HPDE6-E6E7 (cell line): ENCODE data around the gene SEMA3G.

Source experiments
- DNase-seq: peaks from one replicate; pipeline ENCODE4 v3.0.0; 2011; ENCODE audit warnings: missing footprints; ENCODE audit errors: extremely low spot score

The SEMA3G gene

GRCh38 chr3:52395503-52395865 is 49.4 kb downstream of the SEMA3G start:
- DNase-seq, result no peak

GRCh38 chr3:52394751-52395502 is 50.0 kb downstream of the SEMA3G start:
- DNase-seq, result no peak

GRCh38 chr3:52393959-52394670 is 50.8 kb downstream of the SEMA3G start:
- DNase-seq, result no peak

GRCh38 chr3:52393131-52393807 is 51.6 kb downstream of the SEMA3G start:
- no peak for DNase-seq

- no peak for DNase-seq
Observed at GRCh38 chr3:52392216-52392930, 52.5 kb downstream of the SEMA3G start.

GRCh38 chr3:52391096-52391495 is 53.8 kb downstream of the SEMA3G start:
- no peak for DNase-seq

GRCh38 chr3:52388933-52389332 is 56.0 kb downstream of the SEMA3G start:
- no peak for DNase-seq

- DNase-seq, result no peak
Observed at GRCh38 chr3:52388348-52388821, 56.5 kb downstream of the SEMA3G start.

- DNase-seq, result no peak
Observed at GRCh38 chr3:52387481-52387880, 57.4 kb downstream of the SEMA3G start.

GRCh38 chr3:52385157-52385556 is 59.7 kb downstream of the SEMA3G start:
- no peak for DNase-seq

GRCh38 chr3:52384019-52384761 is 60.7 kb downstream of the SEMA3G start:
- DNase-seq, result no peak

- no peak for DNase-seq
Observed at GRCh38 chr3:52383446-52383845, 61.5 kb downstream of the SEMA3G start.
